Stimulated activated CD4-positive, alpha-beta T cell treated with anti-CD3 and anti-CD28 coated beads, Interleukin-2, amount 100 ng/mL, for 24 hours (primary cell): ENCODE measurements around the gene THYN1.

Experiments
- DNase-seq, 2 donors: peaks; one replicate each; pipeline ENCODE4 v3.0.0-alpha.2; 2020

The THYN1 gene

DNA sequence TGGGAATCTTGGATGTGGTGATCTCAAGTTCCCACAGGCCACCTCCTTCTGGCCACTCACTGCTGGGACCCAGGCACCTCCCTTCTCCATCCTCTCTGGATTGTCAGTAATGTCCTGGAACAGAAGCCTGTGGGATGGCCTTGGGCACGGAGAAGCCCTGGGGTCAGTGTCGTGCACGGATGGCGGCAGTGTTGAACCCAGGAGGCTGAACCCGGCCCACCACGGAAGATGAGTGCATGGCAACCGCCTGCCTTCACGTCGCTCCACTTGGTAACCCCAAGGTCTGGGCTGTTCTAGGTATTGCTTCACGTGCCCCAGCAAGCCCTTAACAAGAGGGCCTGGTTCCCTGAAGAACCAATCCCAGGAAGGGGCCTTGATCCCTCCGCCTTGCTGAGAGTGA is 7.1 kb downstream of the THYN1 start:
- DNase-seq = no peak

DNA sequence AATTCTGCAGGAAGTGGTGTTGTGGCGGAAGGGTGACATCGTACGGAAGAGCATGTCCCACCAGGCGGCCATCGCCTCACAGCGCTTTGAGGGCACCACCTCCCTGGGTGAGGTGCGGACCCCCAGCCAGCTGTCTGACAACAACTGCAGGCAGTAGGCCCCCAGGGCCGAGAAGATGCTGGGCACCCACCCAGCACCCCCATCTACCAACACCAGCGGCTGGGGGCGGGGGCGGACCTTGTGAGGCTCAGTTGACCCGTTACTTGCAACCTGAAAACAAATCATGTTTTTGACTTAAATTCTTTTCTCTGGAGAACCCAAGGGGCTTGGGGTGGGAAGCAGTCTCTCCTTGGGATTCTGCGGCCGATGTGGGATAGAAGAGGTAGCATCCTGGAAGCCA is 7.7 kb downstream of the THYN1 start:
- no peak for DNase-seq

DNA sequence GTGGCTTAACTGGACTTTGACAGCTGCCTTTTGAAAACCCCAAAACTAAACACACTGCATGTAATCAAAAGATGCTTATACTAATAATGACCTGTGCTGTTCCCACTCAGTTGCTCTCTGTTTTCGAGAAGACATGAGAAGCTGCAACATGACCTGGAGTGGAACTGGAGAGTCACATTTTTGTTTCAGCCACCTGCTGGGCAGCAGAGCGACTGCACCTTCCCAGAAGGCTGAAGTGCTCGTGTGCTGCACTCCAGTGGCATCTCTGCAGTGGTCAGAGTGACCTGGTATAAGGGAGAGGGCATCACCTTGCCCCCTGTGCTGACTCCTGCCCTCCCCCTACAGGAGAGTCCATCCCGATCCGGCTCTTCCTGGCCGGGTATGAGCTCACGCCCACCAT is 8.6 kb downstream of the THYN1 start:
- DNase-seq = no peak

DNA sequence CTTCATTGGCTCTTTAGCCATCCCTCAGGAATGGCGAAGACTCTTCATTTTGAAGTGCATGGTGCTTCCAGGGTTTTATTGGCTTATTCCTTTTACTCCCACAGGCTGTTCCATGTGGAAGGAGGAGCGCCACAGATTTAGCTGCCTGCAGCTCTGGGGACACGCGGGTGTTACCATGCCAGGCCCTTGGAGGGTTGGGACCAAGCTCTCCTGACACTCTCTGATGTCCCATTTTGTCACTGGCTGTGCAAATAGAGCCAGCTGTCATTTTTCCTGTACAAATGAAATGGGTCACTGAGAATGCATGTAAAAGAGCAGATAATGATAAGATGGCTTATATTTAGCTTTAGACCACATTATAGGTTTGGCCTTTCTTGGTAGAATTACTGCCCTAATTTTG is 9.2 kb downstream of the THYN1 start:
- no peak for DNase-seq

DNA sequence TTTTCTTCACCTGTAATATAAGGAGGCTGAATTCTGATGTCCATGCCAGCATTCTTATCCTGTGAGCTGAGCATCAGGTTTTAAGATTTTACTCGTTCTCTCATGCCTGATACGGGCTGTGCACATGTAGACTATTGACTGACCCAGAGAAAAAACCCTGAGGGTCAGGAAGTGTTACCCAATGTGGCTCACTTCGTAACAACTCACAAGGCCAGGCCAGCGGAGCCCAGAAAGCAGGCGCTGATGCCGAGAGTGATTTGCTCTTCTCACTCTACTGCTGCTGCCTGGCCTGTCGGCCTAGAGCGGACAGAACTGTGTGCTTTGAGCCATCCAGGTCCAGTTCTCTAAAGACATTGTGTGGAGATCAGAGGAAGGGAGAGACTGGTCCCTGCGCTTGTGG is 10.8 kb downstream of the THYN1 start:
- no peak for DNase-seq

DNA sequence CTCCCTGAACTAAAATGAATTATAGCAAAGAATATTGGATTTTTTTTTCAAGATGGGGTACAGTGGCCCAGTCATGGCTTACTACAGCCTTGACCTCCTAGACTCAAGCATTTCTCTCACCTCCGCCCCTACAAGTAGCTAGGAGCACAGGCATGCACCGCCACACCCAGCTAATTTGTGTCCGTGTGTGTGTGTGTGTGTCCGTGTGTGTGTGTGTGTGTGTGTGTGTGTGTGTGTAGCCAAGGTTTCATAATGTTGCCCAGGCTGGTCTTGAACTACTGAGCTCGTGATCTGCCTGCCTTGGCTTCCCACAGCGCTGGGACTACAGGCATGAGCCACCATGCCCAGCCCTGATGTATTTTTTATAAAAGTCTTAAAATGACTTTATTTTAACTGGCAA is 12.6 kb downstream of the THYN1 start:
- DNase-seq = no peak

DNA sequence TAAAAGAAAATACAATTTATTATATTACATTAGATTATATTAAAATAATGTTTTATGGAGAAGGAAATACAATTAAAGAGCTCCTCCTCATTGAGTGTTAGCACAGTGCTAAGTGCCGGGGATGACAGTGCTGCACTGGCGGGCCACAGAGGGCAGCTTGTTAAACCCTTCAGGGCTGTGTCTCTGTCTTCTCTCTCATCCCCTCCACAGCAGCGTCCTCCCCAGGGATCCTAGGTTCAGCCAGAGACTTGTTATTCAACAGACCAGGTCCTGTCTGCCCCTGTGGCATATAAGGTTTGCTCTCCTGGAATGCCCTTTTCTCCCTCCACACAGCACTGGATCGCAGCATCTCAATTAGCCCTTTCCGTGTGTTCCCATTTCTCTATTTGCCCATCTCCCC is 14.2 kb downstream of the THYN1 start:
- no peak for DNase-seq

DNA sequence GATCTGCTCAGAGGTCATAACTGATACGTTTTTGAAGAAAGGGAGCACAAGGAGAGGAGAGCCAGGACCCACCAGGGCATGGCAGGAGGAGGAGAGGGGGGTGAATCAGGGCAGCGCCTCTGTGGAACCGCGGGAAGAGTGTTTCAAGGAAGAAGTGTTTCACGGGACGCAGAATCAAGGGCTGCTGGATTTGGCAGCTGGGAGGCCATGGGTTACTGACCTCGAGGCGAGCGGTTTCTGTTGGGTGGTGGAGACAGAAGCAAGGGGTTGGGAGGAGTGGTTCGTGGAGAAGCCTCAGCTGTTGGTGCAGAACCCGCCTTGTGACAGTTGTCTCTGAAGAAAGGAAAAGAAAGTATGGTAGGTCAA is 15.6 kb downstream of the THYN1 start:
- no peak for DNase-seq

DNA sequence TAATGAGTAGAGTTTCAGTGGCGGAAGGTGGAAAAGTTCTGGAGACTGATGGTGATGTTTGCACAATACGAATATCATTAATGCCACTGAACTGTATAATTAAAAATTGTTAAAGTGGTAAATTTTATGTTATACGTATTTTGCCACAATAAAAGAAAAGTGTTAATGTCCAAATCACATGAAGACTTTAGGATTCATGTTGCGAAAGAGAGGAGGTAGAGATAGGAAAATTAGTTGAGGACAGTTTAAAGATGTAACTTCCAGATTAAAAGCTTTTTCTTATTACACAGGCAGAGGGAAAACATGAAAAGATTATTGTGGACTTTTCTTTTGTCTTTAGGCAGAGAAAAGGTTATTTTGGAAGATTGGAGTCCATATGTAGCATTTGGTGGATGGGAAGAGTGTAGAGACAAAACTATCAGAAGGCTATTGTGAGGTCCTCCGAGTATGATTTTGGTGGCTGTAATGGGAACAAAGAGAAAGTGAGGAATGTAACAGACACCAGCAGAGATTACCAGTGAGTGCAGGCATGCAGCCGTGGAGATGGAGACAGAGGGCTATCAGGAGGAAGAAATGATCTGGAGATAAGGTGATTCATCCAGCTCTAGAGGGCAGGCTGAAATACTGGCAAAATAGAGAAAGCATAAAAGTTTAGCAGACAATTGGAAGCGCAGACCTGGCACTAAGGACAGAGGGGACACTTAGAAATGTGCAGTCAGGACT is 16.2 kb downstream of the THYN1 start:
- no peak for DNase-seq

DNA sequence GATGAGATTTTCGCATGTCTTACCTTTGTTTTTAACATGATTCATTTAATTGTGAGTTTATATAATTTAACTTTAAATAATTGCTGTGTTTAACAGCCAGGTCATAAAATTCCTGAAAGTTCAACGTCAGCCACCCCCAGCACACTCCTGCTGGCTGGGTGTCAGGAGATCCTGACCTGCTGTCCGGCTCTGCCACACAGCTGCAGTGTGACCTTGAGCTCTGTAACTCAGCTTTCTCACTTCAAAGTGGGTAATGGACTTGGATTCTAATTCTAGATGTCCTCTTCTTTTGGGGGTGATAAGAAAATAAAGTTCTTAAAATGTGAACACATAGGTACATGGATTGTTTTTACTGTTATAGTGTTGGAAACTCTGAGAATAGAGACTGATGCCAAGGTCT is 17.8 kb downstream of the THYN1 start:
- DNase-seq = no peak

DNA sequence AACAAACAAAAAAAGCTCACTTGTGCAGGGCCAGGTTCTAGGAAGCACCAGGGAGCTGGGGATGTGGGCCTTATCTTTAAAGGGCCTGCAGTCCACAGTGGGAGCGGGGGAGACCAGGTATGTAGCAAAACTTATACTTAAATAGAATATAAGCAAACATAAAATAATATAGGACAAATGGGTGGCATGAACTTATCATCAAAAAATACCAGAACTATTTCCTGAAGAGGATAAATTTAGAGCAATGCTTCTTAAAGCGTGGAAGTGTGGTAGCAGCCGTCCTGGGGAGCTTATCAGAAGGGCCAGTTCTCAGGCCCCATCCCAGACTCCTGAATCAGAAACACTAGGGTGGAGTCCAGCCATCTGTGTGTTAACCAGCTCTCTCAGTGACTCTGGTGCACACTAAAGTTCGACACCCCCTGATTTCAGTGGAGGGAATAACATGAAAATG is 19.4 kb downstream of the THYN1 start:
- no peak for DNase-seq

DNA sequence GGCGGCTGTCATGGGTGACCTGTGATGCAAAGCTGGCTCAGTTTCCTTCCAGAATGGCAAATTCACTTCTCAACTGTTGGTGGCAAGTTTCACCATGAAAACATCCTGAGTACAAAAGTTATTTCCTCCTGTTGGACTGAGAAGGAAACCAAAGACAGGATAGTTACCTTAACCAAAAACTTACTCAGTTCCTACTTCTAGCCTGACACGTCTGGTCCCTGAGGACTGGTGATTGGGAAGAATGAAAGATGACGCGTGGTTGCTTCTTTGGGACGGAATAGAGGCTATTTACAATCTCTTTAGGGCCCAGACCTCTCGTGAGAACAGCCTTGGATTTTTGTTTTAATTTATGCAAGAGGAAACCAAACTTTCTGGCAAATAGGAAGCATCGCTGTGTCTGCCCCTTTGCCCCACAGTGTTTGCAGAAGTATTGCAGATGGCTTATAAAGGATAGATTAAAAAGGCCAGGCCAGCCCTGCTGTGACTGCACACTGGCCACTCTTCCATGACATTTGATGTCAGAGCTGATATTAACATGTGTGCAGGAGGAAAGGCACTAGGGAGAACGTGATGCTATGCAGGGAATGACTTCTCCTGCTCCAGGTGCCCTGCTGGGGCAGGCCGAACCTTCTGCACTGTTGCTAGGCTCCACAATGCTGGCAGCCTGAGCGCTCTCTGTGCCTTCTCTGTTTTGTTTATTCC is 21.0 kb downstream of the THYN1 start:
- DNase-seq = no peak

DNA sequence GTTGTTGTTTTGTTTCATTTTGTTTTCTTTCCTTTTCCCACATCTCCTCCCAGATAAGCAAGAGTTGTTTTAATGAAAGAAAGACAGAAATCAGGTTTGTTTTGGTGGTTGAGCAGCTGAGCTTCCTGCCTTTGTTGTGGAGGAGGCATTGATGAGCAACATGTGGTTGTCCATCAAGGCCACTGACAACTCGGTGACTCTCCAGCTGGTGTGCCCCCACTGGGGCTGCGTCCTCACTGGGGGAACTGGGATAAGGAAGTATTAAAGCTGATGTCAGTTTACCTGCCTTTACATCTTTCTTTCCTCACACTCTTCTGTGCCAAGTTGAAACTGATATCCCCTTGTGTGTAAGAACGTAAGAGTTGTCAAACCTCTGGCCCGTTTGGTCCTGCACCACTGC is 22.8 kb downstream of the THYN1 start:
- no peak for DNase-seq

DNA sequence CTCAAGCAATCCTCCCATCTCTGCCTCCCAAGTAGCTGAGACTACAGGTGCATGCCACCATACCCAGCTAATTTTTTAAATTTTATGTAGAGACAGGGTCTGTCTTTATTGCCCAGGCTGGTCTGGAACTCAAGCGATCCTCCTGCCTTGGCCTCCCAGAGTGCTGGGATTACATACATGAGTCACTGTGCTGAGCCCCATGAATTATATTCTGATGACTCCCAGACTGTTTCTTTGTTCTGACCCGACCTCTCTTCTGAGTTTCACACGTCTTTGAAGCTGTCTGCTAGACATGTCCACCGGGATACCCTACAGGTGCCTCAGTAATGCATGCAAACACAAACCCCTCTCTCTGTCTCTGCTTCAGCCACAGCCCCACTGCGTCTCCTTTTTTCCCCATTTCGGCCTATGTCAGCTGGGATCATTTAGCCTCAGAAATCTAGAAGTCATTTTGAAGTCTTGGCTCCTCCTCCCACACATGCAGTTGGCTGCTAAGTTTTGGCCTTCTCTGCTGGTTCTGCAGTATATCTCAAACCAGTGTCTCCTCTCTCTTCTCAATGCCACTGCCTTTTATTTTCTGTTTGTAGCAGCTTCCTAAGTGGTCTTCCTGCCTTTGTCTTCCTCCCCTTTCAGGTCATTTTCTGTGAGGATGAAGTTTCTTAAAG is 23.9 kb downstream of the THYN1 start:
- no peak for DNase-seq

DNA sequence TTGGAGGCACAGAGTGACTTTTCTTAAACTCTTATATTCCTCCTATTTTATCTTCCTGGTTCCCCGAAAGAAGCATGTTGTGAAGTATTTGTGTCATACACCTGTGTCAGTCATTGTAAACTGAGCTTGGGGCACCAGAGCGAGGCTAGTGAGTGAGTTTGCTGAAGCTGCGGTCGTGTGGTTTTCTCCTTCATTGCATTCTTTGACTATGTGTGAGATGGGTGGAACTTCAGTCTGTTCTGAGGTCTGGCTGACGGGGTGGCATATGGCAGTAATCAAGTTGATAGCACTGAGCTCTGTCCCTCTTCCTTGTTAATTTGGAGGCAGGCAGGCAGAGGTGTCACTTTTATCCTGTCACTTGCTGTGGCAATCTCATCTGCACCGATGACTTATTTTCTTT is 24.5 kb downstream of the THYN1 start:
- peak in 1 of 2 donors; percentile 20 for DNase-seq

DNA sequence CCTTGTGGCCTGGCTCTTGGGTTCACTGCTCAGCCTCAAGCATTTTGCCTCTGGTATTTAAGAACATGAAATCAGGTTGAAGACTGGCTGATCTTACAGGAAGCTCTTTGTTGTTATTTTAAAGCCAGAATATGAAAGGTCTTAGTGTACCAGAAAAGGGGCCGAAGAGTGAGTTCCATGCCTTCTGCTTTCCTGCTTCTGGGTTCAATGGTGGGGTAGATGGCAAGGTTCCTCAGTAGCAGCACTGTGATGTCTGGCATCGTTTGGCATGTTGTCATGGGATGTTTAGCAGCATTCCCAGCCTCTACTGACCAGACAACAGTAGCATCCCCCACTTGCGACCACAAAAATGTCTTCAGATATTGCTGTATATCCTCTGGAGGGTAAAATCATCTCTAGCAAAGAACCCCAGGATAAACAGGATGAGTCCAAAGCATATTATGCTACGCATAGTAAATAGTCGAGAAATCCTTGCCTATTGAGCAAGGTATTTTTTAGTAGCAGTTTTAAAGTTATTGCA is 26.3 kb downstream of the THYN1 start:
- no peak for DNase-seq

DNA sequence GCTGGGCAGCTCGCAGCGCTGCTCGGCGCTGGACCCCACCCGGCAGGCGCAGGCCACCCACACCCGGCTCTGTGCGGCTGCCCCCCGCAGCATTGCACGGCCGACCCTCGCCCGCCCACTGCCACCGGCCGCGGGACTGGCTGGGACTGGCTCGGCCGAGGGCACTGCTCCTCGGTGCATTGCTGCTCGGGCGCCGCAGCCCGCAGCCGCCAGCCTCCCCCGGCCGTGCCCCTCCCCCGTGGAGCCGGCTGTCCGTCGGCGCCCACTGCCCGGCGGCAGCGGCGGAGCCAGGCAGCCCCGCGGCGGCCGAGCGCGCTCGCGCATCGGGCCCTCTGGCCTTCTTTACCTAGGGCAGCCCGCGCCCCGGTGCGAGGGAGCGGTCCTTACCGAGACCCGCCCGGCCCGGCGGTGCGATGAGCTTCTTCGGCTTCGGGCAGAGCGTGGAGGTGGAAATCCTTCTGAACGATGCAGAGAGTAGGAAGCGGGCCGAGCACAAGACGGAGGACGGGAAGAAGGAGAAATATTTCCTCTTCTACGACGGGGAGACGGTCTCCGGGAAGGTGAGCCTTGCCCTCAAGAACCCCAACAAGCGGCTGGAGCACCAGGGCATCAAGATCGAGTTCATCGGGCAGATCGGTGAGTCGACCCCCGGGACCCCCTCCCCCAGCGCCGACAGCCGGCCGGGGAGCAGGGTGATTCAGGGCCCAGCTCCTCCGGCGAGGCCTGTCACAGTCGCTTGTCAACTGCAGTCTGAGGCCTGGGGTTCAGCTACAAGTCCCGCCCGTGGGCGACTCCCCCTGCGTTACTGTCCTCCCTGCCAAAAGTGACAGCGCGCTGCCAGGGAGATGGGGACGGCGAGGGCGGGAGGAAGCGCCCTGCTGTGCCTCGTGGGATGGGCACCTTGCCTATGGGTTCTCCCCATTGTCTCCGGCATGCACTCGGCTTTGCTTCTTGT is 28.2 kb downstream of the THYN1 start:
- DNase-seq = peak; percentile 68 to 73

DNA sequence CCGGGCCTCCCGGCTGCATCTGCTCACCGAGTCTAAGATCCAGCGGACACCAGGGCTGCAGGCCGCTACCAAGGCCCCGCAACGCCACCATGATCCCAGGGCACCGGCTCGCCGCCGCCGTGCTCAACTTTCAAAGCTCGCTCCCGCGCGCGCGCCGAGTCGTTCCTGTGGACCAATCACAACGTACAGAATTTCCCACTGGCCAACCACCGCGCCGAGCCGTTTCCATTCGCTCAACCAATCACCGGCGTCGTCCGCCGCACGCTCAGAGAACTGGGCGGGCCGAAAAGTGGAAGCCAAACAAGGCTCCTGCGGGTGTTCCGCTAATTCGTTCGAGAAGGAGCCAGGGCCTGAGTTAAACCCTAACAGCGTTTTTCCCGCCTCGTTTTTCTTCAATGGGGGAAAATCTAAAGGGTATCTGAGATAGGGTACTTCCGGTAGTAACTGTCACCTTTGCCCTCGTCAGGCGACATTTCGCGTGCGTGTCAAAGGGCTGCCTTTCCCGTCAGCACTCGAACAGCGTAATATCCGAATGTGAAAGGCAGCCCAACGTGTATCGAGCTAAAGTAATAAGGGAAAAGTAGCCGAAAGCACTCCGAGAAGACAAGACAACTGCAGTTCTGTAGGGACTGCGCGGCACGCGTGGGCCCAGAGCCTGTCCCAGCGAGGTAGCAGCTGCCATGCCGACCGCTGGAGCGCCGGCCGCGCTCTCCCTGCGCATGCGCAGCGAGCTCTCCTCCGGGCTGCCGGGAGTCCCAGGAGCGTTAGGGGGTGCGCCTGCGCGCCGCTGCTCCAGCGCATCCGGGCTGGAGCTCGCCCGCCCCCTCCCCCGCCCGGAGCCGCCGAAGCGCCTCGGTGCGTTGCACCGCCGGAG is 29.1 kb downstream of the THYN1 start, which contains the start of the genes NCAPD3 and VPS26B:
Gene NCAPD3 (minus strand): TSS at position 132 of the 874 bp plus-strand sequence. CDS start 41 bp downstream, at position 91.
Gene VPS26B (plus strand): TSS at position 836 of the 874 bp plus-strand sequence. CDS start 452 bp downstream, outside the sequence.
- peak; percentile 96 to 97 for DNase-seq

DNA sequence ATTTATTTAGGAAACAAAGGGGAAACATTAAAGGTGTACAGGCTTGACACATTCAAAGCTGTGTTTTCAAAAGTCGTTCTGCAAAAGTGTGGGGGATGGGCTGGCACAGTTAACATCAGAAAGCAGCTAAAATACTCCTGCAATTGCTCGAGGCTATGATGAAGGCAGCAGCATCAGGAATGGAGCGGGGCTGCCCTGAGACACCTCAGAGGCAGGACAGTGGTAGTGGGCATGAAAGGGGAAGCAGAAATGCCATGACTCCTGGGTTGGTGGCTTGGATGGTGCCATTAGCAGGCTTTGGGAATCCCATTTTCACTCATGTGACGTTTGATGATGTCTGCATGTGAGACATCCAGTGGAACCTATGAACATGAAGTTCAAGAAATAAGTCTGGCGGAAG is 30.0 kb downstream of the THYN1 start:
- DNase-seq = peak in 1 of 2 donors; percentile 23

DNA sequence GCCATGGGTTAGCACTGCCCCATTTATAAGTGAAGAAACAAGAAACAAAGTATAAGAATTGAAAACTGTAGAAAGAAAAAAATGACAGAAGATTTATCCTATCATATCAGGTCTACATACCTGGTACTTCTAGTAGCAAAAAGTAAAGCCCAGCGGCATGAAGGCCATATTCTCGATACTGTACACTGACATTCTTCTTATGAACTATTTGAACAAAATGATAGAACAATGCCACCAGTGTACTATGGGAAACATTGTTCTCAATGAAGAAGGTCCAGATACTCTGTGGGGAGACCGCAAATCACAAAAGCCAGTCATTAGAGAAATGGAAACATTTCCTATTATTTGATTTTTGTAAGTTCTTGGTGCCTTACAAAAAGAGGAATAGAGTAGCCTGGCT is 36.3 kb downstream of the THYN1 start:
- DNase-seq = no peak

DNA sequence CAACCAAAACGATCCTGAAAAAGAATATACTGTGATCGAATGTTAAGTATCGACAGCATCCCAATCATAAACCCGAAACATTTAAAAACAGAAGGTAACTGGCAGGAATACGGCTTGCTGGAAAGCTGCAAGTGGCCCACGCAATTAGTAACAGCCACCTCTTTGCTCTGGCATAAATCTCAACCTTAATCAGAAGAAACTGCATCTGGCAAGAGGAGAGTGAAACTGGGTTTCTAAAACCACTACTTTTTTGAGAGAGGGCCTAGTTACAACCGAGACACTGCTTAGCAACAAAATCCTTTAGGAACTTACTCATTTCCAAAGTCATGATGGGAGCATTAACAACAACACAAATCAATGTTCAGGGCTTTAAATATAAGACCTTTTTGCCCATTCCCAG is 37.3 kb downstream of the THYN1 start:
- DNase-seq = no peak
